DOHH2 (cell line): ENCODE measurements around the gene RFXANK.

Experiments
- H3F3A ChIP-seq: fragments of 200-600 bp; sonication (generic), shearing (Covaris generic); 2 replicates; pipeline ENCODE4 v1.6.0; 2016; ENCODE audit warnings: antibody characterized with exemption, mild to moderate bottlenecking; ENCODE audit not compliant: control insufficient read depth, insufficient read depth
- H3K27ac ChIP-seq: fragments of 200-600 bp; sonication (generic); 2 replicates; pipeline ENCODE4 v1.5.1; 2014; ENCODE audit warnings: low read depth, mild to moderate bottlenecking, low read length, moderate library complexity
- H3K27me3 ChIP-seq: fragments of 200-600 bp; sonication (generic); 2 replicates; pipeline ENCODE4 v1.6.1; 2014; ENCODE audit warnings: mild to moderate bottlenecking, low read length, mixed read lengths; ENCODE audit not compliant: control insufficient read depth
- H3K36me3 ChIP-seq: fragments of 200-600 bp; sonication (generic); 2 replicates; pipeline ENCODE4 v1.6.1; 2014; ENCODE audit warnings: mild to moderate bottlenecking, low read length, moderate library complexity, mixed read lengths; ENCODE audit not compliant: control insufficient read depth
- H3K4me1 ChIP-seq: fragments of 200-600 bp; sonication (generic); 2 replicates; pipeline ENCODE4 v1.6.1; 2014; ENCODE audit warnings: mild to moderate bottlenecking, low read length, mixed read lengths; ENCODE audit not compliant: control insufficient read depth
- H3K4me2 ChIP-seq: fragments of 200-600 bp; sonication (generic); 2 replicates; pipeline ENCODE4 v1.6.0; 2014; ENCODE audit warnings: mild to moderate bottlenecking, low read length, moderate library complexity
- H3K4me3 ChIP-seq: fragments of 200-600 bp; sonication (generic); 2 replicates; pipeline ENCODE4 v1.5.1; 2014; ENCODE audit warnings: mild to moderate bottlenecking, low read length, mixed read lengths
- H3K79me2 ChIP-seq: fragments of 200-600 bp; sonication (generic); 2 replicates; pipeline ENCODE4 v1.6.1; 2014; ENCODE audit warnings: mild to moderate bottlenecking, low read length, mixed read lengths; ENCODE audit not compliant: control insufficient read depth
- H3K9me2 ChIP-seq: fragments of 200-600 bp; sonication (generic); replicated peaks from 2 replicates; pipeline ENCODE4 v1.6.1; 2014; ENCODE audit warnings: mild to moderate bottlenecking, low read length, mixed read lengths; ENCODE audit not compliant: control insufficient read depth
- H3K9me3 ChIP-seq: fragments of 200-600 bp; sonication (generic); 2 replicates; pipeline ENCODE4 v1.6.1; 2014; ENCODE audit warnings: antibody characterized with exemption, low read length, mixed read lengths; ENCODE audit not compliant: control insufficient read depth, insufficient read depth
- H4K20me1 ChIP-seq: fragments of 200-600 bp; sonication (generic); 2 replicates; pipeline ENCODE4 v1.6.0; 2014; ENCODE audit warnings: low read depth, mild to moderate bottlenecking, antibody characterized with exemption, low read length, moderate library complexity; ENCODE audit not compliant: control insufficient read depth, insufficient read depth
- CTCF ChIP-seq: fragments of 200-600 bp; sonication (generic); IDR thresholded peaks from one replicate; pipeline ENCODE4 v1.5.1; 2014; ENCODE audit warnings: antibody characterized with exemption, mild to moderate bottlenecking, low read depth, low read length; ENCODE audit not compliant: poor library complexity, severe bottlenecking
- EZH2phosphoT487 ChIP-seq: fragments of 200-600 bp; sonication (generic); IDR thresholded peaks from 2 replicates; pipeline ENCODE4 v1.6.1; 2017; ENCODE audit warnings: borderline replicate concordance, mild to moderate bottlenecking, antibody characterized with exemption, low read length, moderate library complexity, mixed read lengths

RFXANK gene

GRCh38 chr19:19209372-19209771 lies 17.3 kb downstream of the RFXANK start:
- TF ChIP-seq CTCF = no peak
- no peak for TF ChIP-seq EZH2phosphoT487
- no peaks in the 10 kb centered on the region for H4K20me1 ChIP-seq
- H3F3A ChIP-seq = no peaks in the 10 kb centered on the region
- no peaks in the 10 kb centered on the region for H3K9me3 ChIP-seq
- H3K4me1 ChIP-seq = no peaks in the 10 kb centered on the region; the same call in 1 of the 2 replicates
- no peak overlapping the region for H3K4me3 ChIP-seq
- no peak overlapping the region for H3K4me2 ChIP-seq
- no peaks in the 10 kb centered on the region for H3K9me2 ChIP-seq
- no peak overlapping the region for H3K27ac ChIP-seq
- H3K36me3 ChIP-seq = no peaks in the 10 kb centered on the region
- H3K79me2 ChIP-seq = no peaks in the 10 kb centered on the region
- peaks cover 10% of the 10 kb centered on the region for H3K27me3 ChIP-seq

- H3K79me2 ChIP-seq = no peaks in the 10 kb centered on the region
- no peaks in the 10 kb centered on the region for H4K20me1 ChIP-seq
- TF ChIP-seq EZH2phosphoT487 = no peak
- TF ChIP-seq CTCF = no peak
- H3K9me3 ChIP-seq = no peaks in the 10 kb centered on the region
- H3K9me2 ChIP-seq = no peaks in the 10 kb centered on the region
- peaks cover 1% of the 10 kb centered on the region for H3K4me1 ChIP-seq
- no peak within 1 kb of the TSS for H3K27ac ChIP-seq
- H3F3A ChIP-seq = no peaks in the 10 kb centered on the region
- peaks cover 11% of the 10 kb centered on the region for H3K27me3 ChIP-seq
- H3K36me3 ChIP-seq = no peaks in the 10 kb centered on the region
- H3K4me3 ChIP-seq = no peak within 1 kb of the TSS
- H3K4me2 ChIP-seq = no peak within 1 kb of the TSS
Measured at GRCh38 chr19:19211499-19212420, 19.7 kb downstream of the RFXANK start, which contains the start of gene NCAN. Gene NCAN, plus strand, starts transcription at chr19:19211958. Its CDS starts 4,996 bp downstream, at chr19:19216954.

- Histone ChIP-seq H3K27ac (no peak overlapping the region), H3K36me3 (no peaks in the 10 kb centered on the region), H3F3A (no peaks in the 10 kb centered on the region), H3K9me3 (no peaks in the 10 kb centered on the region), H3K79me2 (no peaks in the 10 kb centered on the region), H4K20me1 (no peaks in the 10 kb centered on the region), H3K4me1 (peaks cover 4% of the 10 kb centered on the region; the same call in 1 of the 2 replicates), H3K27me3 (peaks cover 11% of the 10 kb centered on the region), H3K4me2 (no peak overlapping the region), H3K9me2 (no peaks in the 10 kb centered on the region), H3K4me3 (no peak overlapping the region)
- TF ChIP-seq CTCF (no peak), EZH2phosphoT487 (no peak)
Measured at GRCh38 chr19:19212916-19213315, 20.9 kb downstream of the RFXANK start.
